K562 (cell line): ENCODE results near the gene DEPDC4. TPM values are rescaled to one million over a fixed set of nuclear protein-coding genes. Genes with fewer than 3 reads are reported as not detected.
A peak's percentile ranks its signal among the peaks of the same experiment; 100 is the strongest.

Experiments used
- ARID3A ChIP-seq: IDR thresholded peaks from 2 replicates; pipeline ENCODE4 v1.6.1; 2012; ENCODE audit warnings: low read depth, low read length, improper control_type of control experiment, borderline replicate concordance
- CHD1 ChIP-seq: fragments of 200-600 bp; sonication (generic); IDR thresholded peaks from one replicate; pipeline ENCODE4 v1.6.1; 2012; ENCODE audit warnings: mild to moderate bottlenecking, moderate library complexity, low read length, inconsistent platforms
- CHD2 ChIP-seq: IDR thresholded peaks from 2 replicates; pipeline ENCODE4 v1.6.1; 2011; ENCODE audit warnings: low read depth, low read length
- E2F1 ChIP-seq: sonication (generic); formaldehyde crosslinking; IDR thresholded peaks from 2 replicates; pipeline ENCODE4 v1.8.1; 2023; ENCODE audit warnings: mild to moderate bottlenecking, missing genetic modification reagents, moderate library complexity
- FOSL1 ChIP-seq: fragments of 200-800 bp; sonication (Bioruptor generic); conservative IDR thresholded peaks from 2 replicates; pipeline ENCODE4 v1.6.1; 2016; ENCODE audit warnings: missing genetic modification characterization, missing compliant biosample characterization
- KDM4B ChIP-seq, 2 experiments: fragments of 450-650 bp in 1 of 2; sonication (generic) in 1 of 2; IDR thresholded peaks; 2 replicates each; pipeline ENCODE4 v1.6.1; 2016 to 2017; ENCODE audit warnings: borderline replicate concordance in 2 of 2, antibody characterized with exemption in 1 of 2, low read depth in 1 of 2, mild to moderate bottlenecking in 1 of 2
- MAFK ChIP-seq: IDR thresholded peaks from 2 replicates; pipeline ENCODE4 v1.6.1; 2011; ENCODE audit warnings: low read length, improper control_type of control experiment
- PBX2 ChIP-seq, 2 experiments: IDR thresholded peaks in 1 of 2; conservative IDR thresholded peaks in 1 of 2; 2 replicates each; pipeline ENCODE4 v1.6.1; 2016; ENCODE audit warnings: low read depth in 2 of 2, mild to moderate bottlenecking in 1 of 2, missing compliant biosample characterization in 1 of 2, missing genetic modification characterization in 1 of 2, moderate library complexity in 1 of 2
- PHB ChIP-seq: fragments of 250-450 bp; sonication (Bioruptor Pico); IDR thresholded peaks from 2 replicates; pipeline ENCODE4 v1.5.0; 2021
- PHF8 ChIP-seq: fragments of 200-600 bp; sonication (generic); IDR thresholded peaks from 2 replicates; pipeline ENCODE4 v1.6.1; 2012; ENCODE audit warnings: mixed run types, mild to moderate bottlenecking, inconsistent platforms, low read length, moderate library complexity, borderline replicate concordance
- RAD51 ChIP-seq: fragments of 450-650 bp; IDR thresholded peaks from 2 replicates; pipeline ENCODE4 v1.7.1; 2016; ENCODE audit warnings: low read depth, mild to moderate bottlenecking, borderline replicate concordance
- RBFOX2 ChIP-seq: fragments of 200-400 bp; formaldehyde crosslinking; IDR thresholded peaks from 2 replicates; pipeline ENCODE4 v1.6.1; 2017; ENCODE audit warnings: low read depth, mild to moderate bottlenecking, low read length, moderate library complexity
- RNF2 ChIP-seq: sonication (generic); IDR thresholded peaks from 2 replicates; pipeline ENCODE4 v1.6.1; 2016
- SFPQ ChIP-seq: fragments of 200-400 bp; formaldehyde crosslinking; IDR thresholded peaks from 2 replicates; pipeline ENCODE4 v1.6.1; 2017; ENCODE audit warnings: mild to moderate bottlenecking, low read depth, low read length, moderate library complexity
- SIX5 ChIP-seq, 2 experiments: IDR thresholded peaks; 2 replicates each; pipeline ENCODE4 v1.6.1; 2011; ENCODE audit warnings: low read length in 2 of 2, borderline replicate concordance in 1 of 2, low read depth in 1 of 2, mild to moderate bottlenecking in 1 of 2, moderate library complexity in 1 of 2; ENCODE audit not compliant: insufficient read depth in 1 of 2
- TBP ChIP-seq: optimal IDR thresholded peaks from 2 replicates; pipeline ENCODE3; 2011; ENCODE audit warnings: low read depth, low read length, improper control_type of control experiment
- TCF7L2 ChIP-seq: fragments of 150-350 bp; IDR thresholded peaks from 2 replicates; pipeline ENCODE4 v1.6.1; 2016; ENCODE audit warnings: low read depth, mild to moderate bottlenecking, low read length, moderate library complexity
- XRCC4 ChIP-seq: IDR thresholded peaks from one replicate; pipeline ENCODE4 v1.6.1; 2011; ENCODE audit not compliant: insufficient read depth, insufficient read length; ENCODE audit errors: extremely low read depth
- ZC3H11A ChIP-seq: IDR thresholded peaks from 2 replicates; pipeline ENCODE4 v1.6.1; 2012; ENCODE audit warnings: low read depth, low read length, improper control_type of control experiment
- ZNF785 ChIP-seq: fragments of 250-450 bp; sonication (Bioruptor Pico); IDR thresholded peaks from 2 replicates; pipeline ENCODE4 v1.4.0; 2020; ENCODE audit warnings: mild to moderate bottlenecking
- polyA plus RNA-seq, 8 experiments: library from polyadenylated mRNA; depleted of rRNA in 4 of 8; stranded (reverse) in 5 of 8; unstranded in 3 of 8; fragments of >200 nt; fragmentation: Nextera tagmentation in 2 of 8; fragmentation: Illumina TruSeq in 1 of 8; extraction: Ambion mirVana in 2 of 8; extraction: Trizol in 1 of 8; gene quantifications; 2 replicates each; pipeline versions ENCODE4 v1.2.1 to v1.2.3, GENCODE V29; 2011 to 2014; ENCODE audit warnings: inconsistent platforms in 1 of 8, missing spikeins in 1 of 8
- total RNA-seq, 7 experiments: library from RNA; depleted of rRNA in 6 of 7; stranded (reverse); fragments of >200 nt in 6 of 7; fragmentation: Illumina TruSeq in 2 of 7; extraction: Trizol in 2 of 7; gene quantifications; 2 replicates each; pipeline versions ENCODE4 v1.2.1 to v1.2.3, GENCODE V29; 2011 to 2021; ENCODE audit warnings: low replicate concordance in 1 of 7

DEPDC4 gene
- total and polyA plus RNA-seq, 9 of the 15 experiments (the other 6 are each of a cell fraction or from before 2014, with no cell fraction given) = 3.6 to 13.2 (median 7.4) TPM

- TF ChIP-seq ARID3A (no peak), SIX5 (IDR thresholded peaks at IDR 0.05; ENCODE audit: borderline replicate concordance in 1 of 2, insufficient read depth in 1 of 2, low read depth in 1 of 2, low read length in 2 of 2) (no peak), PHB (CRISPR knock-in tag) (no peak), CHD1 (no peak), ZNF785 (CRISPR knock-in tag) (no peak), KDM4B (IDR thresholded peaks at IDR 0.05; ENCODE audit: borderline replicate concordance in 2 of 2, low read depth in 1 of 2) (no peak), RAD51 (no peak), TCF7L2 (no peak), TBP (no peak), CHD2 (no peak), XRCC4 (no peak), SFPQ (no peak), RNF2 (no peak), PBX2 (CRISPR knock-in tag; IDR thresholded peaks at IDR 0.05; ENCODE audit: low read depth) (no peak), PBX2 (tag; conservative IDR thresholded peaks at IDR 0.05; ENCODE audit: low read depth) (no peak), ZC3H11A (no peak), PHF8 (peak; percentile 40; the same call in 1 of the 2 replicates), FOSL1 (tag) (no peak), MAFK (no peak), RBFOX2 (0 out of 2 replicates have a peak, but pooled peaks have one; percentile 35), E2F1 (CRISPR knock-in tag) (no peak)
Observed at GRCh38 chr12:100199347-100200149, 67.3 kb downstream of the DEPDC4 start (continued).
